H1 (cell line): ENCODE data around the gene SLFNL1. TPM values are rescaled to one million over a fixed set of nuclear protein-coding genes. Genes with fewer than 3 reads are reported as not detected.

ENCODE experiments used
- CTCF ChIA-PET: fragments of 300-600 bp; sonication (Branson Sonifier 250); formaldehyde crosslinking; loops from one replicate; lab custom pipeline; 2021; ENCODE audit not compliant: partially characterized antibody; lab: Charles Lee
- POLR2A ChIA-PET: fragments of 300-600 bp; sonication (Branson Sonifier 250); formaldehyde crosslinking; loops from one replicate; lab custom pipeline; 2021; ENCODE audit warnings: inconsistent platforms; ENCODE audit not compliant: partially characterized antibody; lab: Charles Lee
- DNase-seq, 2 experiments: peaks; one replicate each; pipeline versions ENCODE4 v3.0.0 to v3.0.0-alpha.2; 2010 to 2022; ENCODE audit warnings: low spot score in 2 of 2, low read depth in 1 of 2, mixed read lengths in 1 of 2
- FAIRE-seq: peaks from 2 replicates; lab custom pipeline; 2011; peaks lifted over from hg19 to GRCh38; lab: Jason Lieb, UNC
- H2AFZ ChIP-seq: 2 replicates; pipeline ENCODE4 v1.8.1; 2012; ENCODE audit warnings: low read length, inconsistent platforms
- H2AK5ac ChIP-seq: 2 replicates; pipeline ENCODE4 v1.6.1; 2013; ENCODE audit warnings: low read depth, low read length
- H2BK120ac ChIP-seq: replicated peaks from 2 replicates; pipeline ENCODE3; 2013; ENCODE audit warnings: low read depth, low read length, inconsistent platforms
- H2BK12ac ChIP-seq: 2 replicates; pipeline ENCODE4 v1.6.1; 2013; ENCODE audit warnings: low read depth, low read length
- H2BK15ac ChIP-seq: 2 replicates; pipeline ENCODE4 v1.6.1; 2013; ENCODE audit warnings: low read length
- H2BK20ac ChIP-seq: 2 replicates; pipeline ENCODE4 v1.6.1; 2013; ENCODE audit warnings: low read length
- H2BK5ac ChIP-seq: 2 replicates; pipeline ENCODE4 v1.6.1; 2013; ENCODE audit warnings: low read depth, low read length
- H3K14ac ChIP-seq: 2 replicates; pipeline ENCODE4 v1.6.1; 2013; ENCODE audit warnings: inconsistent platforms; ENCODE audit not compliant: insufficient read length
- H3K18ac ChIP-seq: 2 replicates; pipeline ENCODE4 v1.6.1; 2013; ENCODE audit warnings: low read length; ENCODE audit errors: extremely low read depth
- H3K23ac ChIP-seq: 2 replicates; pipeline ENCODE4 v1.6.1; 2013; ENCODE audit warnings: inconsistent platforms; ENCODE audit not compliant: insufficient read length
- H3K23me2 ChIP-seq: 2 replicates; pipeline ENCODE4 v1.6.1; 2013; ENCODE audit warnings: low read depth, low read length
- H3K27ac ChIP-seq: 2 replicates; pipeline ENCODE4 v1.6.1; 2011; ENCODE audit warnings: low read depth, low read length, inconsistent platforms
- H3K27me3 ChIP-seq, 4 experiments: replicated peaks in 1 of 4; 1 replicate in 1 of 4; 2 replicates in 3 of 4; pipeline versions ENCODE4 v1.6.1 to v1.8.1; 2011 to 2013; ENCODE audit warnings: low read length in 3 of 4, mild to moderate bottlenecking in 3 of 4, inconsistent platforms in 2 of 4, mixed read lengths in 2 of 4, moderate library complexity in 1 of 4; ENCODE audit not compliant: control insufficient read depth in 3 of 4, insufficient read depth in 3 of 4; ENCODE audit errors: extremely low read depth in 1 of 4
- H3K36me3 ChIP-seq, 4 experiments: 2 replicates each; pipeline versions ENCODE4 v1.6.1 to v1.8.1; 2011 to 2013; ENCODE audit warnings: mild to moderate bottlenecking in 4 of 4, low read length in 3 of 4, moderate library complexity in 2 of 4, control low read depth in 1 of 4, inconsistent platforms in 1 of 4; ENCODE audit not compliant: insufficient read depth in 4 of 4, control insufficient read depth in 2 of 4
- H3K4ac ChIP-seq: replicated peaks from 2 replicates; pipeline ENCODE3; 2013; ENCODE audit warnings: low read length, low read depth, mixed read lengths, inconsistent platforms; ENCODE audit not compliant: insufficient read length
- H3K4me1 ChIP-seq, 4 experiments: replicated peaks in 1 of 4; 1 replicate in 1 of 4; 2 replicates in 3 of 4; pipeline versions ENCODE4 v1.6.1 to v1.8.1; 2011 to 2013; ENCODE audit warnings: low read length in 3 of 4, inconsistent platforms in 2 of 4, mixed read lengths in 1 of 4; ENCODE audit not compliant: insufficient read depth in 4 of 4, control insufficient read depth in 3 of 4
- H3K4me2 ChIP-seq, 2 experiments: 2 replicates each; pipeline versions ENCODE4 v1.6.1 to v1.8.1; 2011 to 2013; ENCODE audit warnings: low read depth in 2 of 2, low read length in 2 of 2, control low read depth in 1 of 2, inconsistent platforms in 1 of 2, mild to moderate bottlenecking in 1 of 2; ENCODE audit not compliant: insufficient read depth in 1 of 2
- H3K4me3 ChIP-seq, 4 experiments: fragments of 200-600, 300-600 bp in 1 of 4; sonication (generic), shearing (Covaris generic), sonication (Bioruptor Twin) in 1 of 4; 2 replicates each; pipeline versions ENCODE4 v1.5.1 to v1.8.1; 2011 to 2016; ENCODE audit warnings: low read length in 4 of 4, low read depth in 3 of 4, control low read depth in 2 of 4, inconsistent platforms in 2 of 4, mild to moderate bottlenecking in 2 of 4, mixed read lengths in 1 of 4, moderate library complexity in 1 of 4; ENCODE audit not compliant: insufficient read depth in 2 of 4; ENCODE audit errors: extremely low read depth in 1 of 4
- H3K56ac ChIP-seq: replicated peaks from 2 replicates; pipeline ENCODE3; 2013; ENCODE audit warnings: low read depth, mild to moderate bottlenecking, mixed read lengths, low read length, inconsistent platforms; ENCODE audit not compliant: insufficient read length
- H3K79me1 ChIP-seq: 2 replicates; pipeline ENCODE4 v1.6.1; 2013; ENCODE audit warnings: low read depth, low read length, control low read depth
- H3K79me2 ChIP-seq, 2 experiments: 2 replicates each; pipeline versions ENCODE4 v1.6.1 to v1.8.1; 2012 to 2013; ENCODE audit warnings: low read length in 2 of 2, mild to moderate bottlenecking in 2 of 2, inconsistent platforms in 1 of 2; ENCODE audit not compliant: insufficient read depth in 2 of 2, control insufficient read depth in 1 of 2
- H3K9ac ChIP-seq, 4 experiments: replicated peaks in 1 of 4; 1 replicate in 1 of 4; 2 replicates in 3 of 4; pipeline versions ENCODE4 v1.6.1 to v1.8.1; 2011 to 2013; ENCODE audit warnings: low read depth in 3 of 4, low read length in 3 of 4, control low read depth in 2 of 4, mild to moderate bottlenecking in 2 of 4, moderate library complexity in 2 of 4, inconsistent platforms in 1 of 4; ENCODE audit errors: extremely low read depth in 1 of 4
- H3K9me3 ChIP-seq, 2 experiments: 2 replicates each; pipeline versions ENCODE4 v1.6.1 to v1.8.1; 2012 to 2013; ENCODE audit warnings: mild to moderate bottlenecking in 2 of 2, moderate library complexity in 2 of 2, control low read depth in 1 of 2, inconsistent platforms in 1 of 2, low read depth in 1 of 2, low read length in 1 of 2, mixed read lengths in 1 of 2; ENCODE audit not compliant: insufficient read depth in 2 of 2
- H4K20me1 ChIP-seq, 2 experiments: replicated peaks in 1 of 2; 2 replicates each; pipeline versions ENCODE3 to v1.8.1; 2011 to 2013; ENCODE audit warnings: inconsistent platforms in 2 of 2, low read length in 2 of 2, mild to moderate bottlenecking in 1 of 2; ENCODE audit not compliant: insufficient read depth in 2 of 2, control insufficient read depth in 1 of 2
- H4K5ac ChIP-seq: 2 replicates; pipeline ENCODE4 v1.6.1; 2013; ENCODE audit warnings: low read length, low read depth, mixed read lengths, inconsistent platforms; ENCODE audit not compliant: insufficient read length
- H4K8ac ChIP-seq: 2 replicates; pipeline ENCODE4 v1.8.0; 2013; ENCODE audit warnings: mild to moderate bottlenecking, moderate library complexity, low read length, inconsistent platforms; ENCODE audit not compliant: insufficient read depth; ENCODE audit errors: extremely low read depth
- H4K91ac ChIP-seq: replicated peaks from 2 replicates; pipeline ENCODE3; 2013; ENCODE audit warnings: low read length, mixed read lengths, inconsistent platforms; ENCODE audit not compliant: insufficient read length
- ASH2L ChIP-seq: fragments of 200-600, 300-600 bp; sonication (generic); IDR thresholded peaks from one replicate; pipeline ENCODE4 v1.7.1; 2017; ENCODE audit warnings: low read length
- ATF3 ChIP-seq: IDR thresholded peaks from 2 replicates; pipeline ENCODE4 v1.6.1; 2011; ENCODE audit warnings: low read depth, mild to moderate bottlenecking, low read length; ENCODE audit not compliant: insufficient read depth
- BRCA1 ChIP-seq: IDR thresholded peaks from 2 replicates; pipeline ENCODE4 v1.6.1; 2012; ENCODE audit warnings: low read depth, low read length, improper control_type of control experiment
- CHD2 ChIP-seq: IDR thresholded peaks from 2 replicates; pipeline ENCODE4 v1.6.1; 2012; ENCODE audit warnings: low read length, improper control_type of control experiment
- CREB1 ChIP-seq: IDR thresholded peaks from 2 replicates; pipeline ENCODE4 v1.6.1; 2012; ENCODE audit warnings: inconsistent platforms
- EP300 ChIP-seq, 2 experiments: IDR thresholded peaks; 1 replicate in 1 of 2; 2 replicates in 1 of 2; pipeline ENCODE4 v1.6.1; 2011 to 2012; ENCODE audit warnings: low read depth in 2 of 2, low read length in 2 of 2, mild to moderate bottlenecking in 2 of 2, borderline replicate concordance in 1 of 2, inconsistent platforms in 1 of 2, moderate library complexity in 1 of 2
- JUN ChIP-seq: IDR thresholded peaks from 2 replicates; pipeline ENCODE4 v1.6.1; 2011; ENCODE audit warnings: low read depth, mild to moderate bottlenecking, improper control_type of control experiment, low read length
- MAFK ChIP-seq: IDR thresholded peaks from 2 replicates; pipeline ENCODE4 v1.6.1; 2012; ENCODE audit warnings: low read depth, mild to moderate bottlenecking, improper control_type of control experiment, low read length
- RNF2 ChIP-seq: fragments of 200-900, 300-1000 bp; sonication (generic); IDR thresholded peaks from 2 replicates; pipeline ENCODE4 v1.7.1; 2016; ENCODE audit warnings: borderline replicate concordance, low read depth, mild to moderate bottlenecking, antibody characterized with exemption, low read length; ENCODE audit not compliant: poor library complexity, severe bottlenecking; ENCODE audit errors: missing control alignments
- SIN3A ChIP-seq, 2 experiments: IDR thresholded peaks in 1 of 2; conservative IDR thresholded peaks in 1 of 2; 2 replicates each; pipeline ENCODE4 v1.6.1; 2011 to 2012; ENCODE audit warnings: low read length in 2 of 2, improper control_type of control experiment in 1 of 2, low read depth in 1 of 2, mild to moderate bottlenecking in 1 of 2
- SIRT6 ChIP-seq: IDR thresholded peaks from one replicate; pipeline ENCODE4 v1.7.1; 2012; ENCODE audit warnings: low read length, inconsistent platforms
- SP1 ChIP-seq: IDR thresholded peaks from 2 replicates; pipeline ENCODE4 v1.6.1; 2011; ENCODE audit warnings: low read depth, low read length
- ZNF274 ChIP-seq: IDR thresholded peaks from 2 replicates; pipeline ENCODE4 v1.7.0; 2012; ENCODE audit warnings: low read length, borderline replicate concordance; ENCODE audit errors: extremely low read depth
- WGBS, 2 experiments: shearing (Covaris generic) in 1 of 2; methylation state at CpG; one replicate each; pipeline versions ENCODE4 v1.1.6 to v1.1.7; 2013 to 2015; ENCODE audit warnings: low lambda C conversion rate in 2 of 2, mixed read lengths in 2 of 2, inconsistent platforms in 1 of 2, low coverage in 1 of 2, missing lambda C conversion rate in 1 of 2; ENCODE audit not compliant: insufficient replicate concordance in 2 of 2, insufficient coverage in 1 of 2, insufficient read length in 1 of 2; ENCODE audit errors: extremely low coverage in 1 of 2, missing lambda C conversion rate in 1 of 2; 5-methylcytosine and 5-hydroxymethylcytosine counted together
- polyA plus RNA-seq, 7 experiments: library from polyadenylated mRNA; depleted of rRNA in 3 of 7; stranded (reverse) in 5 of 7; unstranded in 2 of 7; fragments of >200 nt in 5 of 7; fragments of 200-250 nt in 2 of 7; gene quantifications; 1 replicate in 5 of 7; 2 replicates in 1 of 7; 4 replicates in 1 of 7; pipeline versions ENCODE4 v1.2.1 to v1.2.3, GENCODE V29; 2011 to 2013; ENCODE audit warnings: missing spikeins in 2 of 7, mixed read lengths in 2 of 7
- total RNA-seq: library from RNA; stranded (reverse); fragmentation: NEBNext Ultra II Directional; extraction: Animal tissue kit (Norgen Biotek cat#: 25700); gene quantifications from 2 replicates; pipeline ENCODE4 v1.2.1, GENCODE V29; 2021

Gene SLFNL1
- total and polyA plus RNA-seq, 2 of the 8 experiments (the other 6 are each of a cell fraction or from before 2014, with no cell fraction given) = not detected

GRCh38 chr1:40998668-40999067, 22.9 kb downstream of the SLFNL1 start:
- Histone ChIP-seq H3K14ac (no peak overlapping the region), H3K79me2 (peaks cover 0 to 2% of the 10 kb centered on the region in 2 experiments; a peak in 1 of 4 replicates), H3K4ac (no peak overlapping the region), H3K56ac (no peak overlapping the region), H4K8ac (no peak overlapping the region), H3K79me1 (peaks cover 5% of the 10 kb centered on the region; the same call in 1 of the 2 replicates), H3K27me3 (no peaks in the 10 kb centered on the region), H3K9ac (no peak overlapping the region), H3K23me2 (no peaks in the 10 kb centered on the region), H2BK20ac (no peak overlapping the region), H3K4me1 (no peaks in the 10 kb centered on the region), H4K91ac (no peak overlapping the region), H2BK5ac (no peak overlapping the region), H3K18ac (no peak overlapping the region), H3K4me2 (no peak overlapping the region), H2BK15ac (no peak overlapping the region), H2BK12ac (no peak overlapping the region), H4K5ac (no peak overlapping the region), H2AK5ac (no peak overlapping the region), H3K27ac (no peak overlapping the region), H3K23ac (no peak overlapping the region), H3K36me3 (peaks cover 60 to 93% (median 82%) of the 10 kb centered on the region in 4 experiments), H4K20me1 (peaks cover 0 to 17% of the 10 kb centered on the region in 2 experiments), H3K4me3 (no peak overlapping the region), H2BK120ac (no peak overlapping the region), H2AFZ (no peak overlapping the region), H3K9me3 (no peaks in the 10 kb centered on the region)
- CTCF ChIA-PET = no interaction called here
- POLR2A ChIA-PET = interaction anchor here (1.8 kb wide), 1 partner anchor 21 kb away, joined by 5 read pairs; no protein-coding TSS in a partner anchor
- no peak for DNase-seq
- FAIRE-seq = no peak
- 98% methylated on average over 4 of the region's 4 CpGs; no CpG with 5 or more reads in 1 of the 2 experiments for WGBS, 2 experiments
- TF ChIP-seq BRCA1 (no peak), SIN3A (conservative IDR thresholded peaks at IDR 0.05 in 1 of 2, IDR thresholded peaks at IDR 0.05 in 1 of 2; ENCODE audit: low read depth in 1 of 2, low read length in 2 of 2) (no peak), ASH2L (no peak), CREB1 (no peak), CHD2 (no peak), ZNF274 (no peak), EP300 (IDR thresholded peaks at IDR 0.05; ENCODE audit: borderline replicate concordance in 1 of 2, low read depth in 2 of 2, low read length in 2 of 2) (no peak), ATF3 (no peak), SP1 (no peak), MAFK (no peak), JUN (no peak), SIRT6 (no peak), RNF2 (no peak)
